Natural killer cell (primary cell): Measurements from ENCODE around the gene RUNX3. TPM values are rescaled to one million over a fixed set of nuclear protein-coding genes. Genes with fewer than 3 reads are reported as not detected.

Experiments used
- ATAC-seq, 3 donors: fragments of 150-1000 bp in 2 of 3; fragments of 200-7000 bp in 1 of 3; cut with Tn5 transposase; 1 replicate in 1 of 3; 2 replicates in 2 of 3; pipeline ENCODE4 v1.10.0; 2021; ENCODE audit warnings: mild to moderate bottlenecking in 2 of 3, moderate library complexity in 2 of 3
- DNase-seq, 2 donors: peaks; one replicate each; pipeline versions ENCODE4 v3.0.0 to v3.0.0-alpha.2; 2013 to 2021; ENCODE audit warnings: mixed read lengths in 1 of 2
- H3K27ac ChIP-seq: one replicate; pipeline ENCODE4 v1.5.1; 2013; ENCODE audit warnings: mild to moderate bottlenecking, low read length
- H3K27me3 ChIP-seq: one replicate; pipeline ENCODE4 v1.6.1; 2013; ENCODE audit warnings: low read length; ENCODE audit not compliant: control insufficient read depth, insufficient read depth
- H3K36me3 ChIP-seq: one replicate; pipeline ENCODE4 v1.6.1; 2013; ENCODE audit warnings: low read length; ENCODE audit not compliant: control insufficient read depth, insufficient read depth
- H3K4me1 ChIP-seq: one replicate; pipeline ENCODE4 v1.6.1; 2013; ENCODE audit warnings: low read length; ENCODE audit not compliant: control insufficient read depth, insufficient read depth
- H3K4me3 ChIP-seq: one replicate; pipeline ENCODE4 v1.5.1; 2013; ENCODE audit warnings: low read length
- H3K9me3 ChIP-seq: one replicate; pipeline ENCODE4 v1.6.1; 2013; ENCODE audit warnings: low read length; ENCODE audit not compliant: control insufficient read depth, insufficient read depth
- H3K27ac Mint-ChIP-seq, 2 donors: one replicate each; pipeline ENCODE4 v1.8.0; 2022; ENCODE audit warnings: mild to moderate bottlenecking in 2 of 2, mixed read lengths in 2 of 2, moderate library complexity in 1 of 2
- H3K27me3 Mint-ChIP-seq, 2 donors: one replicate each; pipeline ENCODE4 v1.8.0; 2022; ENCODE audit warnings: low read depth in 2 of 2, mixed read lengths in 2 of 2
- H3K36me3 Mint-ChIP-seq: one replicate; pipeline ENCODE4 v1.8.0; 2022; ENCODE audit warnings: mixed read lengths
- H3K4me1 Mint-ChIP-seq, 2 donors: one replicate each; pipeline ENCODE4 v1.8.0; 2022; ENCODE audit warnings: mixed read lengths in 2 of 2
- H3K4me3 Mint-ChIP-seq: one replicate; pipeline ENCODE4 v1.8.0; 2022; ENCODE audit warnings: mild to moderate bottlenecking, moderate library complexity, mixed read lengths
- H3K9me3 Mint-ChIP-seq, 2 donors: one replicate each; pipeline ENCODE4 v1.8.0; 2022; ENCODE audit warnings: mixed read lengths in 2 of 2
- CTCF ChIP-seq: fragments of 200-600 bp; IDR thresholded peaks from one replicate; pipeline ENCODE4 v1.8.0; 2022; ENCODE audit warnings: antibody characterized with exemption
- WGBS: methylation state at CpG from one replicate; pipeline ENCODE4 v1.1.7; 2013; ENCODE audit warnings: missing lambda C conversion rate; ENCODE audit not compliant: insufficient coverage; 5-methylcytosine and 5-hydroxymethylcytosine counted together
- intact Hi-C: fragments of 100-400 bp; cut with micrococcal nuclease; formaldehyde crosslinking; loops from one replicate; pipeline ENCODE4 v1.14.2; 2022
- total RNA-seq, 4 donors: library from RNA; stranded (reverse); fragments of 120-200 nt in 1 of 4; gene quantifications; one replicate each; pipeline versions ENCODE4 v1.2.3 to v1.2.4, GENCODE V29; 2013 to 2022

RUNX3 gene
- total RNA-seq, 3 donors from 2014 or later (not counting 1 experiment from before 2014, with no cell fraction given): 537 to 630 (median 601) TPM

DNA sequence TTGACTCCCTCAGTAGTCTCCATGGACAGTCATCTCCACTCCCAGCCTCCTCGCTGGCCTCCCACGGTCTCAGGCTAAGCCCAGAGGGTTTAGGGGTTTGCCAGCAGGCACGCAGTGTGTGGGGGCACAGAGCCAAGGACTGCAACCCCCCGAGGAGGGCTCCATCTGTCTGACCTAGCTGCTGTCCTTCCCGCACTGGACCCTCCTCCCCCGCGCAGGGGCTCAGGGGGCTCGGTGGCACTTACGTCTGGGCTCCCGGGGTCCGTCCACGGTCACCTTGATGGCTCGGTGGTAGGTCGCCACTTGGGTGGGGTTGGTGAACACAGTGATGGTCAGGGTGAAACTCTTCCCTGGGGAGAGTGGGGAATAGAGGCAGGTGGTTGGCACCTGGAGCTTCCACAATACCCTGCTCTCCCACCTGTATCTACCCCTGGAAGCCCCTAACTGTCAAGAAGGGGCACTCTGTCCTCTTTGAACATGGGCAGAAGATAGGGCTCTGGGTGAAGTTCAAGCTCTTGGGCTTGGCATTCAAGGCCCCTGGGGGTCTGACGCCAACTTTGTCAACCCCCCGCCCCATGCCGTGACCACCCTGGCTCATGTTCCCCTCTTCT lies 11.0 kb downstream of the RUNX3 start:
- WGBS: 95% methylated on average over 17 of the region's 17 CpGs
- peaks cover 99 to 100% of the 10 kb centered on the region in 2 donors for H3K4me1 Mint-ChIP-seq
- Histone ChIP-seq H3K27me3 (no peaks in the 10 kb centered on the region), H3K36me3 (peaks cover 87% of the 10 kb centered on the region), H3K27ac (peak overlapping the region; percentile 100), H3K9me3 (no peaks in the 10 kb centered on the region), H3K4me3 (no peak overlapping the region), H3K4me1 (peaks cover 97% of the 10 kb centered on the region)
- no peaks in the 10 kb centered on the region for H3K27me3 Mint-ChIP-seq
- DNase-seq (no peak), ATAC-seq (no peak)
- peaks cover 27% of the 10 kb centered on the region for H3K36me3 Mint-ChIP-seq
- peak overlapping the region; percentile 74 for H3K4me3 Mint-ChIP-seq
- TF ChIP-seq CTCF: no peak
- intact Hi-C loops: no loop called here
- no peaks in the 10 kb centered on the region for H3K9me3 Mint-ChIP-seq
- H3K27ac Mint-ChIP-seq: peak overlapping the region; percentile 99

- Mint-ChIP-seq H3K9me3 (no peaks in the 10 kb centered on the region), H3K27ac (peak overlapping the region; percentile 99), H3K36me3 (peaks cover 27% of the 10 kb centered on the region), H3K4me3 (peak overlapping the region; percentile 74), H3K4me1 (peaks cover 95 to 98% of the 10 kb centered on the region in 2 donors), H3K27me3 (no peaks in the 10 kb centered on the region)
- TF ChIP-seq CTCF: no peak
- Histone ChIP-seq H3K27me3 (no peaks in the 10 kb centered on the region), H3K36me3 (peaks cover 87% of the 10 kb centered on the region), H3K4me1 (peaks cover 97% of the 10 kb centered on the region), H3K4me3 (no peak overlapping the region), H3K27ac (peak overlapping the region; percentile 100), H3K9me3 (no peaks in the 10 kb centered on the region)
- DNase-seq (no peak), ATAC-seq (no peak)
- intact Hi-C loops: no loop called here
- WGBS: 82% methylated on average over 2 of the region's 2 CpGs
These were observed 11.7 kb downstream of the RUNX3 start for GRCh38 chr1:24918370-24918769.

DNA sequence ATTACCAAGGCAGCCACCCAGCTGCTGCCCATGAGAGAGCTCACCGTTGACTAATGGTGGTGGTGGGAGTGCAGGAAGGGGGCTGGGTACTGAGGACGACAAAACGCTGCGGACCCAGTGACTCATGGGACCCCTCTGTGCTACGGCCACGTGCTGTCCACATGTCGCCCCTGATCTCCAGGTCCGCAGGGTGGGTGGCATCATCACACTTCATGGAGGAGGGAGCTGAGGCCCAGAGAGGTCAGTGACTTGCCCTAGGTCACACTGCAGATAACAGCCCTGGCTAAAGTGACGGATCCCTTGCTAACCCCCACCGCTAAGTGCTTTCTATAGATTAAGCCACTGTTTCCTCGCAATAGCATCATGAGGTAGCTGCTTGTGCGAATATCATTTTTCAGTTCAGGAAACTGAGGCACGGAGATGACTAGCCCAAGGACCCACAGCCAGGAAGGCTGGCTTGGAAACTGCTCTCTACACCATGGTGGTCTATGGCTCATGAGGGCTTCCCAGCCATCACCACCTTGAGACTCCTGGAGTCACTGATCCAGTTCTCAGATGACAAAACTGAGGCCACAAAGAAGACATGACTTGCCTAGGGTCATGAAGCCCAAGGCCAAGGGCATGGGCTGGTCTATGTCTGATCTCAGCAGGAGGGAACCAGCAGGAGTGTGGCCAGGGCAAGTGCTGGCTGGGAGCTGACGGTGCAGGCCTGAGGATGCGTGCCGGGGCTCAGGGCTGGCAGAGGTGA lies 12.6 kb downstream of the RUNX3 start:
- Mint-ChIP-seq H3K9me3 (no peaks in the 10 kb centered on the region), H3K36me3 (peaks cover 27% of the 10 kb centered on the region), H3K27me3 (no peaks in the 10 kb centered on the region), H3K27ac (peak overlapping the region; percentile 99), H3K4me3 (peak overlapping the region; percentile 74), H3K4me1 (peaks cover 95 to 96% of the 10 kb centered on the region in 2 donors)
- ATAC-seq (no peak), DNase-seq (peak in 1 of 2 donors; percentile 15)
- intact Hi-C loops: no loop called here
- Histone ChIP-seq H3K4me3 (no peak overlapping the region), H3K36me3 (peaks cover 88% of the 10 kb centered on the region), H3K27ac (peak overlapping the region; percentile 100), H3K9me3 (no peaks in the 10 kb centered on the region), H3K27me3 (no peaks in the 10 kb centered on the region), H3K4me1 (peaks cover 97% of the 10 kb centered on the region)
- TF ChIP-seq CTCF: no peak
- WGBS: 81% methylated on average over 16 of the region's 16 CpGs
